TTC549 (cell line): ENCODE measurements around the gene SSX2IP.
"Not testable (repeated sequence)": the region's sequence is repeated elsewhere in the genome, so short reads cannot be mapped to it uniquely, and the experiment has no call there.

Experiments used
- FAIRE-seq: peaks from 2 replicates; lab custom pipeline; 2012; peaks lifted over from hg19 to GRCh38; lab: Jason Lieb, UNC

The SSX2IP gene

DNA sequence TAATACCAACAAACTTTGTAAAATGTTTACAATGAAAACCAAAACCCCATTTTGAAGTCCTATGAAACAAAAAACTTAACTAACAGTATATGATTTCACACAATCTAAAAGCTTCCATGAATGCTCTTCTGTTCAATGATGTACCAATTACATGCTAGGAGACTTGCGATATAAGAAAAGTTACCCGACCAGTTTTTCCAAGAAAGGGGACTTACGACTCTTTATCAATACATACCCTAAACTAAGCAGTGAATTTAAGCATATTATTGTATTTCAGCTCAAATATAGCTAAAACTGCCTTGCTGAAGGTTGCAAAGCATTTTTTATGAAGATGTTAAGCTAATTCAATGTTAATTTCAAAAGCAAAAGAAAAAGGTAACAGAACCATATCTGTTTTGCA is 15.6 kb downstream of the SSX2IP start:
- FAIRE-seq = no peak

DNA sequence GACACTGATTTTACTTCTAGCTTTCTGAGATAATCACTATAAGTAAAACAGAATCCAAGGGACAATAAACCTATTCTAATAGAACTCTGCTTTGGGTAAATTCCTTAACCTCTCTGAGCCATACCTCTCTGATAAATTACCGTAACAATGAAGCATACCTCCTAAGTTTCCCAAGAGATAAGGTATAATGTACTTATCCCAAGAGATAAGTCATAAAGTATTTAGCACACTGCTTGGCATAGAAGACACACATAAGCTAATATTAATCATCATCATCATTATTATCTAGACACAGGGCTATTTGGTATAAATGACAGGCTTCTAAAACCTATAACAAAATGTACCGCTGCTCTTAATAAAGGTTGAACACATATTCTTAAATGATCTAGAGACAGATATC is 16.2 kb downstream of the SSX2IP start:
- FAIRE-seq = no peak

GRCh38 chr1:84672080-84672854 is 18.0 kb downstream of the SSX2IP start:
- FAIRE-seq = no peak

DNA sequence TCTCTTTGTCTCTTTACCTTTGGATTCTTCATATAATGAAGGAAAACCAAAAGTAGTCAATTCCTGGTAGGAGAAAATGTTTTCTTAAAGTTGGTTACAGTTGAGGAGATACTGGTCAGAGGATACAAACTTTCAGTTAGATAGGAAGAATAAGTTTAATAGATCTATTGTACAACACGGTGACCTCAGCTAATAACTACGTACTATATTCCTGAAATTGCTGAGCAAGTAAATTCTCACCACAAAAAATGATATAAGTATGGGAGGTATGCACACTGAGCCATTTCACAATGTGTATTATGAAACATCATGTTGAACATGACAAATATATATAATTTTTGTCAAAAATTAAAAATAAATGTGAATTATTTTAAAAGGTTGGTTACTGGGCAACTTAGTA is 20.4 kb downstream of the SSX2IP start:
- no peak for FAIRE-seq

DNA sequence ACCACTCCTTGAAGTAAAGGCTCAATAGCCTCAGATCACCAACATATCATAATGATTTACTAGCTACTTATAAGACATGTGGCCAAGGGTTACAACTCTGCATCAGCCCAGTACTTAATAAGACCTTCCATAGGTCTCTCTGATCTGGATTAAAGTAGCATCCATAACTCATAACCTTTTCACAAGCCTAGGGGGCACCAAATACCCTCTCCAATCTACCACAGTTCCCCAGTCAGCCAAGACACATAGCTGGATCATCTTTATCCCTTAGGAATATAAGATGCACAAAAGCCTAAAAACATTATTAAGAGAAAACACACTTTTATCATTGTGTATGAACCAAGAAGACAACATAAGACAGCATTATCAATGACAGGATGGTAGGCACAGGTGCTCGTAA is 22.1 kb downstream of the SSX2IP start:
- FAIRE-seq = no peak

GRCh38 chr1:84665703-84666317 is 24.5 kb downstream of the SSX2IP start:
- FAIRE-seq = no peak

GRCh38 chr1:84653130-84653677 is 37.1 kb downstream of the SSX2IP start:
- FAIRE-seq = no peak

DNA sequence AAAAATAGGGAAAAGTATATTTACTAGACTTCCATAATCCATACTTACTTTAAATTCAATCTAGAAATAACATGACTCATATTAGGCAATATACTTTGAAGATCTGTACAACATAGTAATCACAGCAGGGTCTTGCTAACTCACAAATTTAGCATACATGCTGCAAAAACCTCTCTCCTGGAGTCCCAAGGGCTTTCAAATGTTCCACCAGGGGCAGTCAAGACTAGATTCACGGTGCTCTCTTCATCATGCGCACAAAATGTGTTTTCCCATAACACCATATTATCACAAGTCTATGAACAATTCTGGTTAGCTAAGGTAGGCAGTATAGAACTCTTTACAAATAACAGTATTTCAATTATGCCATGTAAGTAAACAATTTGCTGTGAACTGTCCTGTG is 45.8 kb downstream of the SSX2IP start:
- no peak for FAIRE-seq

GRCh38 chr1:84643183-84643582 is 47.1 kb downstream of the SSX2IP start:
- no peak for FAIRE-seq

- FAIRE-seq = no peak
Observed at GRCh38 chr1:84642774-84643173, 47.5 kb downstream of the SSX2IP start.

GRCh38 chr1:84639731-84640130 is 50.5 kb downstream of the SSX2IP start:
- not testable (repeated sequence) for FAIRE-seq

DNA sequence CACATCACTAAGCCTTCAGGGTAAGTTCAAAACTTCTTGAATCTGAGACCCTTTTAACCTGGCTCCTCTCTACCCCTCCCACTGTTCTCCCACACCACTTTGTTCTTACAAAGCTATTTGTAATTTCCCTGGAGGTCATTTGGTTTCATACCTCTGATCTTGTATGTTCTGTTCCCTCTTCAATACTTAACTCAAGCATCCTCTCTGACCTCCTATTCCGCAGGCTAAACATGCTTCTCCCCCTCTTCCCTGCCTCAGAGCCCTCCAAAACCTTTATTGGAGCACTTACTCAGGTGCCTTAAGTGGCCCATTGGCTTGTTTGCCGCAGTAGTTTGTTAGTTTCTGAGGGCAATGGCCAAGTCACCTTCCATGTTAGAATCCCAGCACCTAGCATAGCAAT is 54.8 kb downstream of the SSX2IP start:
- FAIRE-seq = no peak

- no peak for FAIRE-seq
Observed at GRCh38 chr1:84634536-84635205, 55.6 kb downstream of the SSX2IP start.

- FAIRE-seq = no peak
Observed at GRCh38 chr1:84632673-84633434, 57.4 kb downstream of the SSX2IP start.

GRCh38 chr1:84632137-84632536 is 58.1 kb downstream of the SSX2IP start:
- FAIRE-seq = no peak

DNA sequence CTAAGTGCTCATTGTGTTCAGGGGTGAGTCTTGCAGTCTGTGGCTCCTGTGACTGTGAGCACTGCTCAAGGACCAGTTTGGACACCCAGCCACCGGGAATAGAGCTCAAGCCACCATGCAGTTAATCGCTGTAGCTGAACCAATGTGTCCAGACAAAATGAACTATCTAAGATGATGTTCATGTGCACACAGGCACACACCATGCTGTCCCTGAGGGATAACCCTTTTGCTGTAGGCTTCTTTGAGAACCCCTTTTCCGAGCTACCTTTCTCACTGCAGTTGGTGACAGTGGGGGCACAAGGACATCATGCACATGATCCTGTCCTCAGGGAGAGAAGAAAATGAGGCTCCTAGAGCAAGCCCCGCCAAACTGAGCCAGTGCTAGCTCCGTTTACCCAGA is 65.4 kb downstream of the SSX2IP start:
- FAIRE-seq = no peak

DNA sequence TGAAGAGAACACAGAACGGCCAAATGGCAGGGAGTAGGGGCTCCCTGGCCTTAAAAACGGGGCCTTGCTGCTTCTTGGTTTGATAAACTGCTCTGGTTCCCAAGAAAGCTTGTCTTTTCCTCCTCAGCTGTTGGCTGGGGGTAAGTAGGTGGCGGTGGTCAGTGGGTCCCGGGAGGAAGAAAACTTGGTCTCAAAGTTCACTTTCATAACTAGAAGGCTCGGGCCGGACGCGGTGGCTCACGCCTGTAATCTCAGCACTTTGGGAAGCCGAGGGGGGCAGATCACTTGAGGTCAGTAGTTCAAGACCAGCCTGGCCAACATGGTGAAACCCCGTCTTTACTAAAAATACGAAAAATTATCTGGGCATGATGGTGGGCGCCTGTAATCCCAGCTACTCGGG is 68.7 kb downstream of the SSX2IP start:
- no peak for FAIRE-seq

DNA sequence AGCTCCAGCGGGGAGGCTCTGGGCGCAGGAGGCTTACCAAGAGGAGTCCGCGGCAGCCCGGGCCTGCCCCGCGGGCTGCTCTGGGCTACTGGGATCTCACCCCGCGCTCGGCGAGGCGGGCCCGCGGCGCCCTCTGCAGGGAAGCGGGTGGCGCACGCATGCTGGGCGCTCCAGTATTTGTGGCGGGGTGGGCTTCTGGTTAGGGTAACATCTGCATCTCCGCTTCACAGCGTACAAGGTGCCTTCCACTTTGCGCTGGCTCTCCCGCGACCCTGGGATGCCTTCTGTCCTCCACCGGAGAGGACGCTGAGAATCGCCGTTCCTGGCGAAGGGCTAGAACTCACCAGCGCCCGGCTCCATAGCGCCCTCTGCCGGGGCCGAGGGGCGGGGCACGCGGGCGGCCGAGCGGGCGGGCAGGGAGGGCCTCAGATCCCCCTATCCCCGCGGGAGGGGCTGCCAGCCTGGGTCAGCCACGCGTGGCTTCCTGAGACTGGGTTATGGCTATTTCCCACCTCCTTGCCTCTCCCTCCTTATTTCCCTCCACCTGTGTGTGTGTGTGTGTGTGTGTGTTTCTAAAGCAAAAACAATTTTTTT is 69.4 kb downstream of the SSX2IP start:
- FAIRE-seq = no peak

- no peak for FAIRE-seq
Observed at GRCh38 chr1:84619383-84620102, 70.7 kb downstream of the SSX2IP start.

- no peak for FAIRE-seq
Observed at GRCh38 chr1:84617349-84617748, 72.9 kb downstream of the SSX2IP start.

DNA sequence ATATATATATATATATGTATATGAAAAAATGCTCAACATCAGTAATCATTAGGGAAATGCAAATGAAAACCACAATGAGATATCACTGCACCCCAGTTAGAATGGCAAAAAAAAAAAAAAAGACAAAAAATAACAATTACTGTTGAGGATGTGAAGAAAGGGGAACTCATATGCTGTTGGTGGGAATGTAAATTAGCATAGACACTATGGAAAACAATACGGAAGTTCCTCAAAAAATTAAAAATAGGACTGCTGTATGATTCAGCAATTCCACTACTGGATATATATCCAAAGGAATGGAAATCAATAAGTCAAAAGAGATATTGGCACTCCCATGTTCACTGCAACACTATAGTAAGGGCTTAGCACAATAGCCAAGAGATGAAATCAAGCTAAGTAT is 74.5 kb downstream of the SSX2IP start:
- no peak for FAIRE-seq
